GM12892 (cell line): Measurements from ENCODE around the gene CSNK1G2.

Experiments
- DNase-seq: peaks from one replicate; pipeline ENCODE4 v3.0.0; 2011; ENCODE audit not compliant: insufficient read length
- FAIRE-seq: peaks from 2 replicates; lab custom pipeline; 2011; peaks lifted over from hg19 to GRCh38; lab: Jason Lieb, UNC
- POLR2A ChIP-seq: IDR thresholded peaks from 2 replicates; pipeline ENCODE4 v1.6.1; 2011; ENCODE audit warnings: low read depth, low read length, control low read depth
- POLR2AphosphoS5 ChIP-seq: IDR thresholded peaks from 2 replicates; pipeline ENCODE4 v1.6.1; 2011; ENCODE audit warnings: low read depth, low read length, control low read depth
- TAF1 ChIP-seq: IDR thresholded peaks from 2 replicates; pipeline ENCODE4 v1.6.1; 2011; ENCODE audit warnings: low read depth, mild to moderate bottlenecking, control low read depth, low read length, borderline replicate concordance

Gene CSNK1G2

DNA sequence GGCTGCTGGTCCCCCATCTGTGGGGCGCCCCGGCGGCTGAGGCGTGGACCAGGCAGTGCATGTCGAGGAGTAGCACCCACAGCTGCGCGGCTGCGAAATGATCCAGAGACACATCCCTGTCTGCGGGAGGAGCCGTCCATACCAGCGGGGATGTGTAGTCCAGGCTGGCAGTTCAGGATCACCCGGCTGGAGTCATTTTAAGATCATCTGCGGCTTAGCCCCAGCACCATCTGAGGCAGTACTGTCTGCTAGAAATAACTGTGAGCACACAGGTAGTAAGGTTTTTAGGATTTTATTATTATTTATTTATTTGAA lies 32.7 kb upstream of the CSNK1G2 start:
- TF ChIP-seq POLR2A: no peak
- TF ChIP-seq TAF1: no peak
- no peak for TF ChIP-seq POLR2AphosphoS5
- FAIRE-seq (no peak), DNase-seq (no peak)

DNA sequence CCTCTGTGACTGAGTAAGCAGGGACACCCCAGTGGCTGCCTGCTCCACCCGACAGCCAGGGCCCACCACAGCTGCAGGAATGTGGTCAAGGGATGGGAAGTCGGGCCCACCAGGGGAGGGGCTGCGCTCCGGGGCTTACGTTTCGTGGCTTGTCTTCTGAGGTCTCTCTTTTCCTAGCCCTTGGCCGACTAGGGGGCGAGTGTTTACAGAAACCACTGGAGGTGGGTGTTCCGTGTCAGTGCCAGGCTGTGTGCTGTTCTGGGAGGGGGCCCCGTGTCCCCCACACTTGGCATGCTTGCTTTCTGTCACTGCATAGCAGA lies 31.3 kb upstream of the CSNK1G2 start:
- no peak for TF ChIP-seq POLR2AphosphoS5
- no peak for TF ChIP-seq TAF1
- TF ChIP-seq POLR2A: no peak
- FAIRE-seq (no peak), DNase-seq (no peak)

DNA sequence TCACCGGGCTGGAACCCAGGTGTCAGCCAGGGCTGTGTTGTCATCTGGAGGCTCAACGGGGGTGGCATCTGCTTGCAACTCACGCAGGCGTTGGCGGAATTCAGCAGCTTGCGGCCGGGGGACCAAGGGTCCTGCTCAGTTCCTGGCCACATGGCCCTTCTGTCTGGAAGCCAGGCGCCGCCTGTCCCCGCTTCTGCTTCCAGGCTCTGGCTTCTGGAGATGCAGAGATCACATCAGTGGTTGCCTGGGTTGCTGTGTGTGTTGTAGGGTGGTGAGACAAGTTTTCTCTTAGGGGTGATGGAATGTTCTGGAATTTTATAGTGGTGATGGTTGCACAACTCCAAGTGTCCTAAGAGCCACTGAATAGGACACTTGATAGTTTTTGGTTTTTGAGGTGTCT lies 30.8 kb upstream of the CSNK1G2 start:
- FAIRE-seq (no peak), DNase-seq (no peak)
- TF ChIP-seq POLR2A: no peak
- no peak for TF ChIP-seq TAF1
- TF ChIP-seq POLR2AphosphoS5: no peak

DNA sequence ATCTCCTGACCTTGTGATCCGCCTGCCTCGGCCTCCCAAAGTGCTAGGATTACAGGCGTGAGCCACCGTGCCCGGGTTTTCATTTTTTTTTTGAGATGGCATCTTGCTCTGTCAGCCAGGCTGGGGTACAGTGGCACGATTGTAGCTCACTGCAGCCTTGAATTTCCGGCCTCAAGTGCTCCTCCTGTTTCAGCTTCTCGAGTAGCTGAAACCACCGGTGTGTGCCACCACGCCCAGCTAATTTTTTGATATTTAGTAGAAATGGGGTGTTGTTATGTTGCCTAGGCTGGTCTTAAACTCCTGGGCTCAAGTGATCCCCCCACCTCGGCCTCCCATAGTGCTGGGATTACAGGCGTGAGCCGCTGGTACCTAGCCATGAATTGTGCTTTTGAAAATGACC lies 29.9 kb upstream of the CSNK1G2 start:
- DNase-seq: no peak
- TF ChIP-seq POLR2A: no peak
- TF ChIP-seq POLR2AphosphoS5: no peak
- TF ChIP-seq TAF1: no peak
- no peak for FAIRE-seq

DNA sequence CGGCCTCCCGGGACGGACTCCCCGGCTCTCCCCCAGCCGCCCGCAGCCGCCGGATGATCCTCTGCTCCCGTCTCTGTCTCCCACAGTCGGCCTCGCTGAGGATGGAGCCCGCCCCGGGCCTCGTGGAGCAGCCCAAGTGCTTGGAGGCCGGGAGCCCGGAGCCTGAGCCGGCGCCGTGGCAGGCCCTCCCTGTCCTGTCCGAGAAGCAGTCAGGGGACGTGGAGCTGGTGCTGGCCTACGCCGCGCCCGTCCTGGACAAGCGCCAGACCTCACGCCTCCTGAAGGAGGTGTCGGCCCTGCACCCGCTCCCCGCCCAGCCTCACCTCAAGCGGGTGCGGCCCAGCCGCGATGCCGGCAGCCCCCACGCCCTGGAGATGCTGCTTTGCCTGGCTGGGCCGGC lies 29.0 kb upstream of the CSNK1G2 start:
- DNase-seq: no peak
- no peak for FAIRE-seq
- TF ChIP-seq POLR2A (no peak), POLR2AphosphoS5 (no peak), TAF1 (no peak)

DNA sequence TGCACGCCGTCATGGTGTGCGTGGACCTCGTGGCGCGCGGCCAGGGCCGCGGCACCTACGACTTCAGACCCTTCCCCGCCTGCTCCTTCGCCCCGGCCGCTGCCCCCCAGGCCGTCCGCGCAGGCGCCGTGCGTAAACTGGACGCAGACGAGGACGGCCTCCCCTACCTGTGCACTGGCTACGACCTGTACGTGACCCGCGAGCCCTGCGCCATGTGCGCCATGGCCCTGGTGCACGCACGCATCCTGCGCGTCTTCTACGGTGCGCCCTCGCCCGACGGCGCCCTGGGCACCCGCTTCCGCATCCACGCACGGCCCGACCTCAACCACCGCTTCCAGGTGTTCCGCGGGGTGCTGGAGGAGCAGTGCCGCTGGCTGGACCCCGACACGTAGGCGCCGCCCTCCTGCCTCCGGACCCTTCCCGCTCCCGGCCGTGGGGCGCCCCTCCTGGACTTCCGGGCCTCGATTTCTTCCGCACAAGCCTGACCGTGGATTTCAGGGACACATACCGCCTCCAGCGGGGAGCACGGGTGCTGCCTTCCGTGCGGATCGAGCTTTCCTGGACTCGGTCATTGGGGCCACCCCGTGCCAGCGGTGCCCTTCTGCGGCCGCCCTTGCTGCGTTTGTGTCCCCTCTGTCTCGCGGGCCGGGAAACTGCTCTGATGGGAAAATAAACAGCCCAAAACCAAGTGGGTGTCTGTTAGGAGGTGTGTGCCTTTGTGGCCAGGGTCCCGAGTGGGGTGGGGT lies 28.0 kb upstream of the CSNK1G2 start:
- FAIRE-seq: no peak
- TF ChIP-seq TAF1: no peak
- TF ChIP-seq POLR2AphosphoS5: no peak
- no peak for TF ChIP-seq POLR2A
- DNase-seq: no peak

DNA sequence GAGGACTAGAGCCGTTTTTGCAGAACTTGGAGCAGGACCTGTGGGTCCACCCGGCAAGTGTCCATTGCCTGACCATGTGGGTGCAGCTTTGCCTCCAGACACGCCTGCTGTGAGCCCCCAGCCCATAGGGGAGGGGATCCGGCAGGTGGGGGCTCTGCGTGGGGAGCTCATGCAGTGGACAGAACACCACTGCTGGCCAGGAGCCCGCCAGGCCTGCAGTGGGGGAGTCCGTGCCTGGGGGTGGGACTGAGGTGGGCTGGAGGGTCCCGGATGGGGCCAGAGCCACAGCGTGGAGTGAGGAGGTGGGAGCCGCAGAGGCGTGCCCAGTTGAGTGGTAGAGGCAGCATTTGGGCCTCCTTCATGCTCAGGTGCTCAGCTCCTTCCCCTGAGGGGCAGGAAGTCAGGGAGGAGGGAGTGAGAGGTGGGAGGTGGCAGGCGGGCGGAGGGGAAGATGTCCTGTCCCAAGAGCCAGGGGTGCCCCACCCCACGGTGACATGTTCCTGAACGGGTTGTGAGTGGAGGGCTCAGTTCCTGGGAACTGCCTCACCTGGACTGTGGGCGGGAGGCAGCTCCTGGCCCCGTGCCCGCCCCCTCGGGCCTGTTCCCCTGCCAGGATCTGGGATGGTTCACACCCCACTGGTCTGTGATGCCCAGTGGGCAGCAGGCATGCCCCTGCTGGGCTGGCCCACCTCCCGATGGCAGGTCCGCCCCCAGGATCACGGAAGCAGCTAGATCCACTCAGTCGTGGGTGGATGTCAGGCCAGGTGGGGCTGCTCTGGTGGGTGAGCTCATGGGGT lies 27.0 kb upstream of the CSNK1G2 start:
- FAIRE-seq: no peak
- DNase-seq: no peak
- TF ChIP-seq TAF1 (no peak), POLR2A (no peak), POLR2AphosphoS5 (no peak)

DNA sequence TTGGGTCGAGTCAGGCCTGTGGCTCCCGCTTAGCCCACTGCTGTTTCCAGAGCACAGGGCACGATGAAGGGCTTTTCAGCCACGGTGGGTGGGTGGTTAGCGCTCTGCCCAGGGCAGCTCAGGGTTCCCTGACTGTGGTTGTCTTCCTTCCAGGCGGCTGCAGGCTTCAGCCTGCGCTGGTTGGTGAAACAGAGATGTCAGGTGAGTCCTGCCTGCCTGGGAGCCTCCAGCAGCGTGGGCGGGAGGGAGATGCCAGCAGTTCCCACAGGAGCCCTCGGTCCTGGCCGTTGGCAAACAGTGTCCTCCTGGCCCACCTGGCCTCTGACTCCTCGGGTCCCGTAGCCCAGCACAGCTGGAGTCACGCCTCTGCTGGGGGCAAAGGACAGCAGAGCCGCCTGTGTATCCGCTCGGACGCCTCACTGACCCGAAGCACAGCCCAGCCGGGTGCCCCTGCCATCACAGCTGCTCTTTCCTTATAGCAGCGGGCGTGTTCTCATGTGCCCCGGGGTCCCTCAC lies 26.1 kb upstream of the CSNK1G2 start:
- no peak for DNase-seq
- FAIRE-seq: no peak
- TF ChIP-seq POLR2AphosphoS5 (no peak), TAF1 (no peak), POLR2A (no peak)

DNA sequence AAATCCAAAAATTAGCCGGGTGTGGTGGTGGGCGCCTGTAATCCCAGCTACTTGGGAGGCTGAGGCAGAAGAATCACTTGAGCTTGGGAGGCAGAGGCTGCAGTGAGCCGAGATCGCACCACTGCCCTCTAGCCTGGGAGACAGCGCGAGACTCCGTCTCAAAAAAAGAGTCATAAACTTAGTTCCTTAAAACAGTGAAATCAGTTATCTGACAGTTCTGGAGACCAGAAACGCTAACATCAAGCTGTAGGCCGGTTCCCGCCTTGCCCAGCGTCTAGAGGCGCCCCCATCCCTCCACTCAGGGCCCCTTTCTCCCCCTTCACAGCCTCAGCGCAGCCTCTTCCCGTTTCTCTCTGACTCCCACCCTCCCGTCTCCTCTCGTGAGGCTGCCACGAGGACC lies 23.8 kb upstream of the CSNK1G2 start:
- FAIRE-seq: no peak
- TF ChIP-seq POLR2A: no peak
- no peak for TF ChIP-seq POLR2AphosphoS5
- TF ChIP-seq TAF1: no peak
- no peak for DNase-seq

DNA sequence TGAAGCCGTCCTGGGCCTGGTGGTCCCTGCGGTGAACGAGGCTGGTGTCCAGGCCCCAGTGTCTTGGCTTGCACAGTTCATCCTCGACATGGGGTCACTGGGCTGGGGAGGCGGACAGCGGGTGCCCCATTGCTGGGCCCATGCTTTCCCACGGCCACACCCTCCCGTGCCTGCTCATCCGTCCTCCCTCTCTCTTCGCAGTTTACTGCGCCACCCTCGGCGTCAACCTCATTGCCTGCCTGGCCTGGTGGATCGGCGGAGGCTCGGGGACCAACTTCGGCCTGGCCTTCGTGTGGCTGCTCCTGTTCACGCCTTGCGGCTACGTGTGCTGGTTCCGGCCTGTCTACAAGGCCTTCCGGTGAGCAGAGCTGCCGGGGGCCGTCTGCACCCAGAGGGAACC lies 23.0 kb upstream of the CSNK1G2 start:
- FAIRE-seq (no peak), DNase-seq (no peak)
- no peak for TF ChIP-seq TAF1
- TF ChIP-seq POLR2A: no peak
- TF ChIP-seq POLR2AphosphoS5: no peak

DNA sequence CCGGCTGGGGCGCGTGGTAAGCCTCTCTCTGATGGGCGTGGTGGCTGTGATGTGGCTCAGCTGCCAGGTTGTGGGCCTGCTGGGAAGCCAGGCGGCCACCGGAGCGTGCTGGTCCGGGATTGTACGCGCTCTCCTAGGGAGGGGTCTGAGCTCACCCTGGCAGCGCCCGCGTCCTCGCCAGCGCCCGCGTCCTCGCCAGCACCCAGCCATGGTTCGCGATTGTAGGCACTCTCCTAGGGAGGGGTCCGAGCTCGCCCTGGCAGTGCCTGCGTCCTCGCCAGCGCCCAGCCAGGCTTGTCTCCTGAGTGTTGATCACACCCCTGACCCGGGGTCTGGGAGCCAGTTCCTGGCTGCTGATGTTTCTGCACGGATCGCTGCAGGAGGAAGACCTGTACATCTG lies 22.0 kb upstream of the CSNK1G2 start:
- FAIRE-seq (no peak), DNase-seq (no peak)
- TF ChIP-seq POLR2A (no peak), POLR2AphosphoS5 (no peak), TAF1 (no peak)

DNA sequence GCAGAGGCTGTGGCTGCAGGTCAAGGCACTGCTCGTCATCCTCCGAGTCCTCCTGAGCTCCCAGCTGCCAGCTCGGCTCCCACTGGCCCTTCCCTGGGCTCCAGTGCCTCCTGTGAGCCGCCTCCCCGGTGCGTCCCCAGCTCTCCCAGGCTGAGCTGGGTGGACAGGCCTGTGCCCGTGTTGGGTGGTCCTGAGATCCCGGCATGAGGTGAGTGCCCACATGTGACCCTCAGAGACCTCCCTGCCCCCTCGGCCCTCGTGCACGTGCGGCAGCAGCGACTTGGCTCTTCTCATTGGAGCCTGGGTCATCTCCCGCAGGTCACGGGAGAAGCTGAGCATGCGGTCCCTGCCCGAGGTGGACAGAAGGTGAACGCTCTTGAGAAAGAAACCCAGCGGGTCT lies 20.3 kb upstream of the CSNK1G2 start:
- TF ChIP-seq POLR2AphosphoS5 (no peak), POLR2A (no peak), TAF1 (no peak)
- no peak for DNase-seq
- FAIRE-seq: no peak
